Mucosa of rectum (tissue), 2 donors: ENCODE results near the gene KRTAP10-9.
"Not testable (repeated sequence)": the region's sequence is repeated elsewhere in the genome, so short reads cannot be mapped to it uniquely, and the experiment has no call there.

Experiments used
- H3K27ac ChIP-seq, 2 donors: one replicate each; pipeline ENCODE4 v1.7.0; 2013; ENCODE audit warnings: inconsistent platforms in 2 of 2, low read depth in 2 of 2, low read length in 2 of 2
- H3K27me3 ChIP-seq, 2 donors: one replicate each; pipeline ENCODE4 v1.7.0; 2013; ENCODE audit warnings: low read length in 2 of 2; ENCODE audit not compliant: control insufficient read depth in 2 of 2, insufficient read depth in 2 of 2
- H3K36me3 ChIP-seq, 2 donors: one replicate each; pipeline ENCODE4 v1.7.0; 2013; ENCODE audit warnings: low read length in 2 of 2; ENCODE audit not compliant: control insufficient read depth in 2 of 2, insufficient read depth in 2 of 2
- H3K4me1 ChIP-seq, 2 donors: one replicate each; pipeline ENCODE4 v1.7.0; 2013; ENCODE audit warnings: low read length in 2 of 2, mild to moderate bottlenecking in 1 of 2; ENCODE audit not compliant: control insufficient read depth in 2 of 2, insufficient read depth in 2 of 2
- H3K4me3 ChIP-seq, 2 donors: one replicate each; pipeline ENCODE4 v1.7.0; 2013; ENCODE audit warnings: low read length in 2 of 2
- H3K9ac ChIP-seq, 2 donors: one replicate each; pipeline ENCODE4 v1.7.0; 2013; ENCODE audit warnings: low read length in 2 of 2, low read depth in 1 of 2, mild to moderate bottlenecking in 1 of 2
- H3K9me3 ChIP-seq, 2 donors: one replicate each; pipeline ENCODE4 v1.7.0; 2013; ENCODE audit warnings: low read length in 2 of 2; ENCODE audit not compliant: control insufficient read depth in 2 of 2
- donor health status: healthy.
- donor health status: Normal muscosa, but diverticular disease.

KRTAP10-9 gene

DNA sequence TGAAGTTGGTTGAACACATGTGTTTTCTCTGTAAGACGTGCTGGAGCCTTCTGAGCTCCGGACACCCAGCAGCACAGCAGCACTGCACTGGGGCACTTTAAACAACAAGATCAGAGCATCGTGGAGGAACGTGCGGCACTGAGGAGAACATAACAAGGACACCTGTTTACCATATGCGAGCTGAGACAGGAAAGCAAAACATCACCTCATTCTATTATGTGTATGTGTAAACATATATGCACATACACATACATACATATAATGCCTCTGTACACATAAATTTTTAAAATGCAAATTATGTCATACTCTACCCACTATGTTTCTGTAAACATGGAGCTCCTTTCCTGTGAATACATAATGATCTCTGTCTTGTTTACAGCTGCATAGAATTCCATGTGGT is 31.4 kb upstream of the KRTAP10-9 start:
- Histone ChIP-seq H3K36me3 (no peaks in the 10 kb centered on the region), H3K4me1 (no peaks in the 10 kb centered on the region), H3K4me3 (no peak overlapping the region), H3K9ac (no peak overlapping the region), H3K9me3 (no peaks in the 10 kb centered on the region), H3K27ac (no peak overlapping the region), H3K27me3 (peaks cover 0 to 28% of the 10 kb centered on the region in 2 donors)

- Histone ChIP-seq H3K36me3 (no peaks in the 10 kb centered on the region), H3K4me3 (no peak overlapping the region), H3K9ac (no peak overlapping the region), H3K4me1 (no peaks in the 10 kb centered on the region), H3K27ac (no peak overlapping the region), H3K9me3 (no peaks in the 10 kb centered on the region), H3K27me3 (peaks cover 0 to 28% of the 10 kb centered on the region in 2 donors)
Observed at GRCh38 chr21:44596068-44596725, 30.7 kb upstream of the KRTAP10-9 start.

- H3K9ac ChIP-seq: no peak overlapping the region
- H3K36me3 ChIP-seq: no peaks in the 10 kb centered on the region
- peaks cover 2 to 20% of the 10 kb centered on the region in 2 donors for H3K27me3 ChIP-seq
- no peak overlapping the region for H3K27ac ChIP-seq
- H3K4me3 ChIP-seq: no peak overlapping the region
- H3K9me3 ChIP-seq: no peaks in the 10 kb centered on the region
- no peaks in the 10 kb centered on the region for H3K4me1 ChIP-seq
Observed at GRCh38 chr21:44598061-44598460, 28.8 kb upstream of the KRTAP10-9 start.

DNA sequence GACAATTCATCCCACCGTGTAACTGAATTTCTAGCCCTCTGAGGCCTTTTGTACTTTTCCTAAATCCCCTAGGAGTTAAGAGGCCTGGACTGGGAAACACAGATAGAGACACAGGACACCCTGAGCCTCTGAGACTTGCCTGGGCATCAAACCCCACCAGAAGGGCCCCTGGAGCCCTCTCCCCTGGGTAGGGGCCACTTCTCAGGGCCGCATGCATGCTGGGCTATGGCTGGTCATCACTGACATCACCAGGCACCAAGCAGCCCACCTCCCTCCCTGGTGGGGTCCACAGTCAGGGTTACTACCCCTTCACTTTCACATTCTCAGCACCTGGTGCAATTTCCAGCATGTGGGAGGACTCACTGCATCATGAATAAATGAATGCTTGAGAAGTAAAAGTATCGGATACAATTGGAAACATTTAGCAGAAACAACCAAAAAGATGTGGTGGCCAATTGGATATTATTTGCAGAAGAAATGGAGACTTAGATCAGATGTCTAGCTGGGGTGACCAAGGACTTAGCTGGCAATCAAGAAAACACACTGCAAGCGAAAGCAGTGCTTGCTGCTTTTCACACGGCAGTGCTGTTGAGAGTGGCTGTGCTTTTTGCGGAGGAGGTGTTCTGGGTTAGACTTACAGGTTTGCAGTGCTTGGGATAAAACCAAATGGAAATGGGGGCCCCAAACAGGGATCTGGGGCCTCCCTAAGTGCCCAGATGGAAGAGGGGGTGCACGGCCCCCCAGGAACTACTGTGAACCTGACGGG is 27.4 kb upstream of the KRTAP10-9 start:
- Histone ChIP-seq H3K27me3 (peaks cover 2 to 12% of the 10 kb centered on the region in 2 donors), H3K9ac (no peak overlapping the region), H3K4me3 (no peak overlapping the region), H3K27ac (no peak overlapping the region), H3K36me3 (no peaks in the 10 kb centered on the region), H3K9me3 (no peaks in the 10 kb centered on the region), H3K4me1 (no peaks in the 10 kb centered on the region)

GRCh38 chr21:44600118-44600978 is 26.5 kb upstream of the KRTAP10-9 start, which contains the start of gene KRTAP10-7:
Gene KRTAP10-7, plus strand, starts transcription at chr21:44600597. Its CDS starts 25 bp downstream, at chr21:44600622.
- not testable (repeated sequence) for H3K36me3 ChIP-seq, H3K4me1 ChIP-seq, H3K9me3 ChIP-seq, H3K9ac ChIP-seq, H3K27ac ChIP-seq, H3K4me3 ChIP-seq
- peaks cover 2 to 12% of the 10 kb centered on the region in 2 donors for H3K27me3 ChIP-seq

DNA sequence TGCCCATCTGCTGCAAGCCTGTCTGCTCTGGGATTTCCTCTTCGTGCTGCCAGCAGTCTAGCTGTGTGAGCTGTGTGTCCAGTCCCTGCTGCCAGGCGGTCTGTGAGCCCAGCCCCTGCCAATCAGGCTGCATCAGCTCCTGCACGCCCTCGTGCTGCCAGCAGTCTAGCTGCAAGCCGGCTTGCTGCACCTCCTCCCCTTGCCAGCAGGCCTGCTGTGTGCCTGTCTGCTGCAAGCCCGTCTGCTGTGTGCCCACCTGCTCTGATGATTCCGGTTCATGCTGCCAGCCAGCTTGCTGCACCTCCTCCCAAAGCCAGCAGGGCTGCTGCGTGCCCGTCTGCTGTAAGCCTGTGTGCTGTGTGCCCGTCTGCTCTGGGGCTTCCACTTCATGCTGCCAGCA is 25.8 kb upstream of the KRTAP10-9 start:
- not testable (repeated sequence) for H3K36me3 ChIP-seq, H3K27me3 ChIP-seq, H3K27ac ChIP-seq

DNA sequence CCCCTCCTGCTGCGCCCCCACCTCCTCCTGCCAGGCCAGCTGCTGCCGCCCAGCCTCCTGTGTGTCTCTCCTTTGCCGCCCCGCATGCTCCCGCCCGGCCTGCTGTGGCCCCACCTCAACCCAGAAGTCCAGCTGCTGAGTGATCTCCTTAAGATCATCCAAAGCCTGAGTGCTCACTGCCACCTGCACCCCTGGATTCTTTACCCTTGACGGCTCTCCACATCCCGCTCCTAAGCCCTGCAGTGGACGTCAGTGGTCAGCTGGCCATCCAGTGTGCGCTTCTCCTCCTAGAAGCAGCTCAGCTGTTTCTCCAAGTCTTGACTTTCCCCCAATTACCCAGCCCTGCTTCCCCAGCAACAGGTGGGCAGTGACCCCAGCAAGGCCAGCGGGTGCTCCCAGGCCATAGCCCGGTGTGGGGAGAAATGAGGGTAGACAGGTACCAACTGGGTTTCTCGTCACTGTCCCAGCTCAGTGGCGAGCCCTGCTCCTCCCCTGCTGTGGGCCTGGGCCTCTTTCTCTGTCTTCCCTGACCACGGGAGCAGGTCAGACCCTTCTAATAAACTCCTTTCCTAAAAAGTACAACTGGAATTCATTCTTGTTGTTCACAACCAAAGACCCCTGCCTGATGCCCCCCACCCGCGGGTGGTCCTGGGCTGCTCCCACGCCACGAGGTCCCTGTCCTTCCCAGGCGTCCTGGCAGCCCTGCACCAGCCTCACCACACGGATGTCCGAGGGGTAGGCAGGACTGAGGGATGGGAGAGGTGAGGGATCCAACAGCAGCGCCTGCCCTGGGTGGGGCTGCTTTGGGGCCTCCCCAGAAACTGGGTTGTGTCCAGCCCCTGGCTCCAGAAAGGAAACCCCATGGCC is 25.1 kb upstream of the KRTAP10-9 start:
- Histone ChIP-seq H3K4me3 (no peak overlapping the region), H3K27ac (no peak overlapping the region), H3K4me1 (no peaks in the 10 kb centered on the region), H3K9me3 (no peaks in the 10 kb centered on the region), H3K36me3 (no peaks in the 10 kb centered on the region), H3K9ac (no peak overlapping the region), H3K27me3 (peaks cover 2 to 6% of the 10 kb centered on the region in 2 donors)

More for the DNA sequence above, 25.8 kb upstream of the KRTAP10-9 start:
- not testable (repeated sequence) for H3K4me3 ChIP-seq, H3K9ac ChIP-seq, H3K9me3 ChIP-seq, H3K4me1 ChIP-seq

DNA sequence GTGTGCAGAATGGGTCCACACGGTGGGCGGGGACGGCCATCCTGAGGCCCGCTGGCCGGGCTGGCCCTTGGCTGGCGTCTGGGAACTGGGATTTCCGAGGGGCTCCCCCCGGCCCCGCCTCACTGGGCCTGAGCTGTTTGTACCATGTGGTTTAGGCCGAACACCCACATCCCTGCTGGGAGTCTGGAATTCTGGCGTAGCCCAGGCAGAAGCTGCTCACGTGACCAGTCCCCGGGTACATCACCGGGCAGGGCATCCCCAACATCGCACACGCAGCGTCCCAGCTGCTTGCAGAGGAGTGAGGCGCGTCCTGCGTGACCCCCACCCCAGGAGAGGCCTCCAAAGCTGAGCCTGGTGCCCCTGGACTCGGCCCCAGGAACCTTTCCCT is 24.4 kb upstream of the KRTAP10-9 start:
- Histone ChIP-seq H3K27ac (no peak overlapping the region), H3K36me3 (no peaks in the 10 kb centered on the region), H3K9me3 (no peaks in the 10 kb centered on the region), H3K27me3 (peaks cover 2 to 6% of the 10 kb centered on the region in 2 donors), H3K4me1 (no peaks in the 10 kb centered on the region), H3K4me3 (no peak overlapping the region), H3K9ac (no peak overlapping the region)

DNA sequence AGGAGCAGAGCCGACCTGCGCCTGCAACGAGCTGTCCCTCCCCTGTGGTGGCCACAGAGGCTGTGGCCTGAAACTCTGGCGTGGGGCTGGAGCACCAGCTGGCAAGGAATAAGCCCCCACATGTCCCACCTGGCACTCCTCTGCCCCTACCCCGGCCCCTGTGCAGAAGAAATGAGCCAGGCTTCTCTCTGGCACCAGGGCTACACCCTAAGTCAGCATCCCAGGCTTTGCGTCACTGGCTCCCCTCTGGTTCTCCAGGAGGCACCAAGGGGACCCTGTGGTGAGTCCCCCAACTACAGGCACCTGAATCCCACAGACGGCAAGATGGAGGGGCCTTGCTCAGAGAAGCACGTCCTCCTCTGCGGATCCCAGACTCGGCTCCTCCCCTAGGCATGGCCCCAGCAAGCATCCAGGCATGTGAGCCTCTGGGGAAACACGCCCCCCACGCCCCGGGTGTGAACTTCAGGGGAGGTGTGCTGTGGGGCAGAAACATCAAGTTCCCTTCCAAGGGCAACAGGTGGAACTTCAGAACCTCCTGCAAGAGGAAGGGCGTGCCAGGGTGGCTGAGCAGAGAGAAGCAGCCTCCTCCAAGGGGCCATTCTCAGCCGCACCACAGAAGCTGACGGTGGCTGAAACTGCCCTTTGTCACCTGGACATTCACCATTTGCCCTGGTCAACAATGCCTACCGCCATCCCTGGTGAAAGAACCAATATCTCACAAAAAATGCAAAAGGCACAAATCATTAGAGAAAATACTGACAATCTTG is 23.6 kb upstream of the KRTAP10-9 start:
- Histone ChIP-seq H3K4me3 (no peak overlapping the region), H3K4me1 (no peaks in the 10 kb centered on the region), H3K27ac (no peak overlapping the region), H3K9ac (no peak overlapping the region), H3K9me3 (no peaks in the 10 kb centered on the region), H3K27me3 (peaks cover 2 to 6% of the 10 kb centered on the region in 2 donors), H3K36me3 (no peaks in the 10 kb centered on the region)
